HG02610 (cell line): ENCODE measurements around the gene CHTF18.
"Not testable (repeated sequence)": the region's sequence is repeated elsewhere in the genome, so short reads cannot be mapped to it uniquely, and the experiment has no call there.

Source experiments
- ATAC-seq: cut with Tn5 transposase; IDR thresholded peaks from one replicate; pipeline ENCODE4 v1.9.1; 2021; ENCODE audit warnings: mild to moderate bottlenecking, moderate library complexity; ENCODE audit not compliant: unreplicated experiment

The CHTF18 gene

GRCh38 chr16:788399-789126 lies at the start of gene CHTF18:
CHTF18 (plus strand) TSS chr16:788620; CDS start chr16:788685, 65 bp downstream.
- peak; percentile 66 for ATAC-seq

- no peak for ATAC-seq
Measured at GRCh38 chr16:739560-740458, 48.6 kb upstream of the CHTF18 start.

DNA sequence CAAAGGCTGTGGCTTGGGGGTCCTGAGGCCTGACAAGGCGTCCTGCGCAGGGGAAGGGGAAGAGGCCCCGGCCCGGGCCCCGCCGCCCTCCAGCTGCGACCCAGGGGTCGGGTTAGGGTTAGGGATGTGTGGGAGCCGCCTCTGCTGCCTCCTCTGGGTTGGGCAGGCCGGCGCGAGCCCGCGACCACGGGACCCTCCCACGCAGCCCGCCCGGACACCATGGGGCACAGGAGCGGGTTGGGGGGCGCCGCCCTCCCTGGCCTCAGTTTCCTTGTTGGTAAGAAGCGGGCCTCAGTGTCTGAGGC lies 48.0 kb upstream of the CHTF18 start:
- no peak for ATAC-seq

GRCh38 chr16:740764-741505 lies 47.5 kb upstream of the CHTF18 start, which contains the start of gene CIAO3:
CIAO3 (minus strand) TSS chr16:740997; CDS start chr16:740985, 12 bp downstream.
- ATAC-seq: peak; percentile 77

- no peak for ATAC-seq
Measured at GRCh38 chr16:741986-742629, 46.3 kb upstream of the CHTF18 start.

DNA sequence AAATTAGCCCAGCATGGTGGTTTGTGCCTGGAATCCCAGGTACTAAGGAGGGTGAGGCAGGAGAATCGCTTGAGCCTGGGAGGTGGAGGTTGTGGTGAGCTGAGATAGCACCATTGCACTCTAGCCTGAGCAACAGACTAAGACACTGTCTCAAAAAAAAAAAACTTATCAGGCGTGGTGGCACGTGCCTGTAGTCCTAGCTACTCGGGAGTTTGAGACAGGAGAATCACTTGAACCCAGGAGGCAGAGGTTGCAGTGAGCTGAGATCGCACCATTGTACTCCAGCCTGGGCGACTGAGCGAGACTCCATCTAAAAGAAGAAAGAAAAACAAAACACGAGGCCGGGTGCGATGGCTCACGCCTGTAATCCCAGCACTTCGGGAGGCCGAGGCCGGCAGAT lies 45.5 kb upstream of the CHTF18 start:
- not testable (repeated sequence) for ATAC-seq

DNA sequence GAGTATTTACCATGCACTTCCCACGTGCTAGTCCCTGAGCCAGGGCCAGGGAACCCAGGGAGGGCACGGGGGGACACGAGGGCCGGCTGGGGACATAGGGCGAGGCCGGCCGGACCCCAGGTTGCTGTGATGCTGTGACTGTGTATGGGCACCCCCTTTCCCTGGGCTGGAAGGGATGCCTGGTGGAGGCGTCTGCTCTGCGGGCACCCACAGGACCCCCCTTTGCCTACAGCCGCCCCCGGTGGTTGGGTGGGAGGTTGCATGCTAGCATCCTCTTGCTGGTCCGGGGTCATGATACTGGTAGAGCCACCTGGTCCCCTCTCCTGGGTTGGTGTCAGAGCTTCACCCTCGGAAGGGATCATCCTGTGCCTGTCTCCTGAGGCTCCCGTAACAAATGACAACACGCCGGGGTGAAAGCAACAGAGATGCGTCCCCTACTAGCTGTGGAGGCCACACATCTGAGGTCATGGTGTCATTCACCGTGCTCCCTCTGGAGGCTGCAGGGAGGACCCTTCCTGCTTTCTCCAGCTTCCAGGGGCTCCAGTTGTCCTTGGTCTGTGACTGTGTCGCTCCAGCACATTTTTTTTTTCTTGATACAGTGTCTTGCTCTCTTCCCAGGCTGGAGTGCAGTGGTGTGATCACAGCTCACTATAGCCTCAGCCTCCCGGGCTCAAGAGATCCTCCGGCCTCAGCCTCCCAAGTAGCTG lies 44.5 kb upstream of the CHTF18 start:
- no peak for ATAC-seq

GRCh38 chr16:745739-746138 lies 42.7 kb upstream of the CHTF18 start:
- no peak for ATAC-seq

- no peak for ATAC-seq
Measured at GRCh38 chr16:746637-747036, 41.8 kb upstream of the CHTF18 start.

GRCh38 chr16:747978-748746 lies 40.3 kb upstream of the CHTF18 start:
- ATAC-seq: no peak

DNA sequence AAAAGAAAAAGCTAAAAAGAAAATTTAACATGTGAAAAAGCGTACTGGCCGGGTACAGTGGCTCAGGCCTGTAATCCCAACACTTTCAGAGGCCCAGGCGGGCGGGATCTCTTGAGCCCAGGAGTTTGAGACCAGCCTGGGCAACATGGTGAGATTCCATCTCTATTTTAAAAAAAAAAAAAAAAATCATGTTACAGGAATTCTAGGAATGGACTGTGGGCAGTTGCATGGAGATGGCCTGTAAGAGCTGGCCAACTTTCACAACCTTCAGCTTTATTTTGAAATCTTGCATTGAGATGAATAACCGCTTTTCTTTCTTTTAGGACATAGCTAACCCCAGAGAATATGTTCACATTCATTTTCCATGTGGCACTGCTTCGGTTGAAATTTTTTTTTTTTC lies 39.4 kb upstream of the CHTF18 start:
- no peak for ATAC-seq

- ATAC-seq: no peak
Measured at GRCh38 chr16:750485-750884, 37.9 kb upstream of the CHTF18 start.

- no peak for ATAC-seq
Measured at GRCh38 chr16:751152-752006, 37.0 kb upstream of the CHTF18 start.

GRCh38 chr16:752007-752312 lies 36.5 kb upstream of the CHTF18 start:
- ATAC-seq: no peak

- not testable (repeated sequence) for ATAC-seq
Measured at GRCh38 chr16:754121-754607, 34.3 kb upstream of the CHTF18 start.

GRCh38 chr16:754656-755055 lies 33.8 kb upstream of the CHTF18 start:
- ATAC-seq: no peak

- no peak for ATAC-seq
Measured at GRCh38 chr16:756428-756827, 32.0 kb upstream of the CHTF18 start.

- no peak for ATAC-seq
Measured at GRCh38 chr16:759110-759910, 29.1 kb upstream of the CHTF18 start.
